Measurements from ENCODE around the gene PDZD7. TPM values are rescaled to one million over a fixed set of nuclear protein-coding genes. Genes with fewer than 3 reads are reported as not detected.

PDZD7 gene
- total and polyA plus RNA-seq, 2 of the 8 experiments (the other 6 are each of a cell fraction or from before 2014, with no cell fraction given), result 0.88 to 1.6 TPM

DNA sequence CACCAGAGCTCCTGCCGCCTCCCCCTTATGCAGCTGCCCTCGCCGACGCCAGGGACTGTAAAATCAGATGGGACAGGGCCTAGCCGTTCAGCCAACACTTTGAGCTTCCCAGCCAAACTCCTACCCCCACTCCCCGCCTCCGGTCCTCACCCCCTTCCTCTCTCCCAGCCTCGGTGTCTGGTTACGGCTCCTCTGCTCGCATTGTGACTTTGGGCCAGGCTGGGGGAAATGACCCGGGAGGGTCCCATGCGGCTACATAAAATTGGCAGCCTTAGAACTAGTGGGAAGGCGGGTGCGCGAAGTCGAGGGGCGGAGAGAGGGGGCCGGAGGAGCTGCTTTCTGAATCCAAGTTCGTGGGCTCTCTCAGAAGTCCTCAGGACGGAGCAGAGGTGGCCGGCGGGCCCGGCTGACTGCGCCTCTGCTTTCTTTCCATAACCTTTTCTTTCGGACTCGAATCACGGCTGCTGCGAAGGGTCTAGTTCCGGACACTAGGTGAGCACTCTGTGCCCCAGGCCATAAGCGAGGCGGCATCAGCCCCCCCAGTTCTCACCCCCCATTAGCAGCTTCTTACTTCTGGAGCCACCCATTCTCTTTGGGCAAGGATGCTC, 30.8 kb upstream of the PDZD7 start, which contains the start of gene KAZALD1:
KAZALD1 (plus strand) TSS at position 366 of the 608 bp plus-strand sequence. CDS start 604 bp downstream, outside the sequence.
- Histone ChIP-seq H2BK15ac (ENCODE audit: low read length) (peak within 1 kb of the TSS; percentile 40; the same call in 1 of the 2 replicates), H4K91ac (replicated peaks; ENCODE audit: insufficient read length, low read length) (peak within 1 kb of the TSS; percentile 51), H3K23me2 (ENCODE audit: low read depth, low read length) (peaks cover 20% of the 10 kb centered on the region; the same call in 1 of the 2 replicates), H3K23ac (ENCODE audit: insufficient read length) (no peak within 1 kb of the TSS), H2BK20ac (ENCODE audit: low read length) (peak within 1 kb of the TSS; percentile 13; the same call in 1 of the 2 replicates), H3K27ac (ENCODE audit: low read depth, low read length) (peak within 1 kb of the TSS; percentile 76; the same call in 1 of the 2 replicates), H4K8ac (ENCODE audit: extremely low read depth, insufficient read depth, low read length) (peak within 1 kb of the TSS; percentile 96), H2AK5ac (ENCODE audit: low read depth, low read length) (no peak within 1 kb of the TSS), H3K18ac (ENCODE audit: extremely low read depth, low read length) (peak within 1 kb of the TSS; percentile 100), H3K4me2 (ENCODE audit: insufficient read depth in 1 of 2, low read depth in 2 of 2, low read length in 2 of 2) (peak within 1 kb of the TSS; percentile 67 to 93), H3K4me3 (ENCODE audit: extremely low read depth in 1 of 4, insufficient read depth in 2 of 4, low read depth in 3 of 4, low read length in 4 of 4) (peak within 1 kb of the TSS; percentile 89 to 97 (median 94)), H3K9me3 (ENCODE audit: insufficient read depth in 2 of 2, low read depth in 1 of 2, low read length in 1 of 2) (no peaks in the 10 kb centered on the region), H3K27me3 (replicated peaks in 1 of 4; ENCODE audit: control insufficient read depth in 3 of 4, extremely low read depth in 1 of 4, insufficient read depth in 3 of 4, low read length in 3 of 4) (peaks cover 49 to 57% (median 53%) of the 10 kb centered on the region in 4 experiments), H3K79me2 (ENCODE audit: control insufficient read depth in 1 of 2, insufficient read depth in 2 of 2, low read length in 2 of 2) (peaks cover 0 to 3% of the 10 kb centered on the region in 2 experiments; a peak in 1 of 4 replicates), H2BK120ac (replicated peaks; ENCODE audit: low read depth, low read length) (no peak within 1 kb of the TSS), H2BK12ac (ENCODE audit: low read depth, low read length) (peak within 1 kb of the TSS; percentile 85; the same call in 1 of the 2 replicates), H3K79me1 (ENCODE audit: low read depth, low read length) (no peaks in the 10 kb centered on the region), H4K5ac (ENCODE audit: insufficient read length, low read depth, low read length) (peak within 1 kb of the TSS; percentile 100), H3K36me3 (ENCODE audit: control insufficient read depth in 2 of 4, insufficient read depth in 4 of 4, low read length in 3 of 4) (no peaks in the 10 kb centered on the region; a peak in 1 of 8 replicates), H3K56ac (replicated peaks; ENCODE audit: insufficient read length, low read depth, low read length) (peak within 1 kb of the TSS; percentile 3), H3K4ac (replicated peaks; ENCODE audit: insufficient read length, low read depth, low read length) (no peak within 1 kb of the TSS), H3K4me1 (replicated peaks in 1 of 4; ENCODE audit: control insufficient read depth in 3 of 4, insufficient read depth in 4 of 4, low read length in 3 of 4) (peaks cover 4 to 35% (median 23%) of the 10 kb centered on the region in 4 experiments), H3K9ac (replicated peaks in 1 of 4; ENCODE audit: extremely low read depth in 1 of 4, low read depth in 3 of 4, low read length in 3 of 4) (peak within 1 kb of the TSS; percentile 78 to 97 (median 92); a peak in 6 of 7 replicates), H2BK5ac (ENCODE audit: low read depth, low read length) (peak within 1 kb of the TSS; percentile 99), H3K14ac (ENCODE audit: insufficient read length) (no peak within 1 kb of the TSS), H2AFZ (ENCODE audit: low read length) (peak within 1 kb of the TSS; percentile 85), H4K20me1 (replicated peaks in 1 of 2; ENCODE audit: control insufficient read depth in 1 of 2, insufficient read depth in 2 of 2, low read length in 2 of 2) (peaks cover 8 to 25% of the 10 kb centered on the region in 2 experiments)
- TF ChIP-seq, protein P1, sequence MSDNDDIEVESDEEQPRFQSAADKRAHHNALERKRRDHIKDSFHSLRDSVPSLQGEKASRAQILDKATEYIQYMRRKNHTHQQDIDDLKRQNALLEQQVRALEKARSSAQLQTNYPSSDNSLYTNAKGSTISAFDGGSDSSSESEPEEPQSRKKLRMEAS (IDR thresholded peaks at IDR 0.05), result no peak
- TF ChIP-seq SP1 (IDR thresholded peaks at IDR 0.05; ENCODE audit: low read depth, low read length) (0 out of 2 replicates have a peak, but pooled peaks have one; percentile 12), KDM4A (IDR thresholded peaks at IDR 0.05; ENCODE audit: low read depth, low read length, severe bottlenecking) (peak; percentile 29), SUZ12 (IDR thresholded peaks at IDR 0.05; ENCODE audit: low read length) (peak; percentile 16; the same call in 1 of the 2 replicates)
- DNase-seq (ENCODE audit: low read depth in 1 of 2, low spot score in 2 of 2) (peak in 1 of 2 experiments; percentile 75), FAIRE-seq (no peak)
- ChIA-PET POLR2A (ENCODE audit: partially characterized antibody) (interaction anchor here (0.7 to 8.4 kb wide), 7 partner anchors 13 to 166 kb away, joined by 3 to 85 read pairs (median 3); no protein-coding TSS in a partner anchor), CTCF (ENCODE audit: partially characterized antibody) (interaction anchor here (0.6 to 59.5 kb wide), 12 partner anchors 13 to 1349 kb away, joined by 3 to 2176 read pairs (median 6); partner anchors contain the start of genes KAZALD1, PDZD7 and SFXN3)
- WGBS, 2 experiments (ENCODE audit: extremely low coverage in 1 of 2, insufficient coverage in 1 of 2, insufficient read length in 1 of 2, insufficient replicate concordance in 2 of 2, low coverage in 1 of 2, low lambda C conversion rate in 2 of 2, missing lambda C conversion rate in 1 of 2), result 2% methylated on average over 28 of the region's 31 CpGs; no CpG with 5 or more reads in 1 of the 2 experiments

Data from H1 (cell line).